ENCODE results near the gene MSANTD1. TPM values are rescaled to one million over a fixed set of nuclear protein-coding genes. Genes with fewer than 3 reads are reported as not detected.

MSANTD1 gene
- total RNA-seq, 1 experiment from 2014 or later: 0.04 TPM

DNA sequence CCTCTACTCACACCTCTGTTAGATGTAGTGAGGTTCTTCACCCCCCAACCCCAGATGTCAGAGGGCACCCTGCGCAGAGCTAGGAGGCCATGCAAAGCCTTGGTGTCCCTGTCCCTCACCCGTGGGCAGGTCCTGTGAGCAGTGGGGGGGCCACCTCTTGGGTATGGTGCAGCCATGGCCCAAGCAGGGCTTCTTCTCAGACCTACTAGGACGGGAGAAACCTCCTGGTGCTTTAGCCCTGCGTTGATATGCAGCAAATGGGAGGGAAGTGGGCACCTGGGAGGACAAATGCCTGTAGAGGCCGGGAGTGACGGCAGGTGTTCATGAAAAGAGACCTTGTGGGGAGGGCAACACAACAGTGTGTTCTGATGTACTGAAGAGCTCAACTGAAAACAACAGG lies 38.5 kb upstream of the MSANTD1 start:
- Histone ChIP-seq H3K4me1 (no peaks in the 10 kb centered on the region), H3K4me3 (no peak overlapping the region), H3K27ac (no peak overlapping the region), H3K9me3 (replicated peaks) (no peaks in the 10 kb centered on the region), H3K36me3 (peaks cover 39% of the 10 kb centered on the region), H3K27me3 (no peaks in the 10 kb centered on the region)
- no peak for DNase-seq

DNA sequence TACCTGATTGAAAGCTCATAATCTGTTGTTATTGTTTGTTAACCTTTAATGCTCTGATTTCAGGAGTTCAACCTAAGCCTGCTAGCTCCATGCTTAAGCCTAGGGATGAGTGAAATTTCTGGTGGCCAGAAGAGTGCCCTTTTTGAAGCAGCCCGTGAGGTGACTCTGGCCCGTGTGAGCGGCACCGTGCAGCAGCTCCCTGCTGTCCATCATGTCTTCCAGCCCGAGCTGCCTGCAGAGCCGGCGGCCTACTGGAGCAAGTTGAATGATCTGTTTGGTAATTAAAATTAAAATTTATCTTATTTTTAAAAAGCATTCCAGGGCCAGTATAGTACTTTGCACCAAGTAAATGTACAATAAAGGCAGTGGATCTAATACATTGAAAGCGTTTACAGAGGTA lies 37.1 kb upstream of the MSANTD1 start:
- Histone ChIP-seq H3K4me1 (no peaks in the 10 kb centered on the region), H3K27me3 (no peaks in the 10 kb centered on the region), H3K27ac (no peak overlapping the region), H3K36me3 (peaks cover 46% of the 10 kb centered on the region), H3K9me3 (replicated peaks) (no peaks in the 10 kb centered on the region), H3K4me3 (no peak overlapping the region)
- DNase-seq: no peak

DNA sequence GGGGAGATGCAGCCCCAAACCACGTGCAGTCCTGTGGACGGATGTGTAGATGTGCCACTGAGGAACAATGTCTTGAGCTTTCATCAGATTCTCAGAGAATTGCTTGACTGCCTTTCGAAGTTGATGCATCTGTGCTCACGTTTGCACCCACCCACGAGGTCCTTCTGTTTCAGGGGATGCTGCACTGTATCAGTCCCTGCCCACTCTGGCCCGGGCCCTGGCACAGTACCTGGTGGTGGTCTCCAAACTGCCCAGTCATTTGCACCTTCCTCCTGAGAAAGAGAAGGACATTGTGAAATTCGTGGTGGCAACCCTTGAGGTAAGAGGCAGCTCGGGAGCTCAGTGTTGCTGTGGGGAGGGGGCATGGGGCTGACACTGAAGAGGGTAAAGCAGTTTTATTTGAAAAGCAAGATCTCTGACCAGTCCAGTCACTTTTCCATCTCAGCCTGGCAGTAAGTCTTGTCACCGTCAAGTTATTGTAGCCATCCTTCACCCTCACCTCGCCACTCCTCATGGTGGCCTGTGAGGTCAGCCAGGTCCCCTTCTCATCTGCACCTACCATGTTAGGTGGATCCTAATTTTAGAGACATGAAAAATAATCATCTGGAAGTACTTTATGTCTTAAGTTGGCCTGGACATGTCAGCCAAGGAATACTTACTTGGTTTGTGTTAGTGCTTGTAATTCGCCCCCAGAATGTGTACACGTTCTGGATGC lies 36.4 kb upstream of the MSANTD1 start:
- H3K36me3 ChIP-seq: peaks cover 51% of the 10 kb centered on the region

DNA sequence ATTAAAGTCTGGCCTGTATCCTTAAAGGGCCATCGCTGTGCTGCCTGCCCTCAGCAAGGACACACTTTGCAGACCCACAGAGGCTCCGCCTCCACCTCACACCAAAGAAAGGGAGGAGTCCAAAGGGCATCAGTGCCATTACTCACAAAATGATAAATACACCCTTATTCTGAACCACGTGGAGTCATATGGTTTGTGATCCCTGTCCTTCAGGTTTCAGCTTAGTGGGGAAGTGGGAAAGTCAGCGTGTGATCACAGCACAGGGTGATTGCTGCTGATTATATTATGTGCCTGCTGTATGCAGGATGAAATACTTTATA lies 35.9 kb upstream of the MSANTD1 start:
- H3K4me1 ChIP-seq: no peaks in the 10 kb centered on the region
- no peak overlapping the region for H3K4me3 ChIP-seq
- DNase-seq: no peak
- H3K27me3 ChIP-seq: no peaks in the 10 kb centered on the region
- no peaks in the 10 kb centered on the region for H3K9me3 ChIP-seq (replicated peaks)
- H3K27ac ChIP-seq: no peak overlapping the region
- peaks cover 52% of the 10 kb centered on the region for H3K36me3 ChIP-seq

More for the DNA sequence above, 36.4 kb upstream of the MSANTD1 start:
- no peaks in the 10 kb centered on the region for H3K9me3 ChIP-seq (replicated peaks)
- no peaks in the 10 kb centered on the region for H3K4me1 ChIP-seq
- H3K27ac ChIP-seq: no peak overlapping the region
- DNase-seq: no peak
- no peak overlapping the region for H3K4me3 ChIP-seq
- H3K27me3 ChIP-seq: no peaks in the 10 kb centered on the region

DNA sequence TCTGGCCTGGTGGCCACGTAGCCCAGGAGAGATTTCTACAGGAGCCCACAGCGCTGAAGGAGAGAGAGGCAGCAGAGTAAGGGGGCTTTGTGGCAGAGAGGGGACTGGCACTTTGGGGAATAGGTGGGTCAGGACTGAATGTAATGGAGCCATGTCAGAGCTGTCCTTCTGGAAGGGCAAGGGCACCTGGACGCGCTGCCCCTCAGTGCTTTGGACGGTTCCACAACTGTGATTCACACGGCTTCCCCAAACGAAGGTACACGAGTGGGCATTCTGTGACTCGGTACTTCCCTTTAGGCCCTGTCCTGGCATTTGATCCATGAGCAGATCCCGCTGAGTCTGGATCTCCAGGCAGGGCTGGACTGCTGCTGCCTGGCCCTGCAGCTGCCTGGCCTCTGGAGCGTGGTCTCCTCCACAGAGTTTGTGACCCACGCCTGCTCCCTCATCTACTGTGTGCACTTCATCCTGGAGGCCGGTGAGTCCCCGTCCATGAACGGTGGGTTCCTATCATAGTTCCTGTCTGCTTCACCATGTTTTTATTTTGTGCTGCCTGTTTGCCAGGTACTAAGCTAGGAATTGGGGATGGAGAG lies 35.2 kb upstream of the MSANTD1 start:
- Histone ChIP-seq H3K4me3 (no peak overlapping the region), H3K36me3 (peaks cover 50% of the 10 kb centered on the region), H3K27me3 (no peaks in the 10 kb centered on the region), H3K4me1 (no peaks in the 10 kb centered on the region), H3K27ac (no peak overlapping the region), H3K9me3 (replicated peaks) (no peaks in the 10 kb centered on the region)
- DNase-seq: no peak

DNA sequence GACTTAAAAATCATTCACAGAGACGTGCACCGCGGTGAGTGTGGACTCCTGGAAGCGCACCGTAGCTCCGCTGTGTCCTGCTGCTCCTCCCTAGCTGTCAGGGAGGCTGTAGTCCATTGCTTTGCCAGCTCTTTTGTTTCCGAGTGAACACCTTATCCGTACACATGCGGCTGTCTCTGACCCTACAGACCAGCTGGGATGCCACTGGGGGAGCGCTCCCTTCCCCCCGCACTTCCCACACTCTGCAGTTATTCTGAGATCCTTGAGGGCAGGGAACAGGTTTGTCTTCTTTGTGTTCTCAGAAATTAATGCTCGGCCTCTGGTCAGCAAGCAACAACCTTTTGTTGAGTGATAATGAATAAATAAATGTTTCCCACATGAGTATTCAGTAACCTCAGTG lies 33.7 kb upstream of the MSANTD1 start:
- Histone ChIP-seq H3K4me1 (no peaks in the 10 kb centered on the region), H3K4me3 (no peak overlapping the region), H3K27ac (no peak overlapping the region), H3K36me3 (peaks cover 40% of the 10 kb centered on the region), H3K9me3 (replicated peaks) (no peaks in the 10 kb centered on the region), H3K27me3 (no peaks in the 10 kb centered on the region)
- DNase-seq: no peak

DNA sequence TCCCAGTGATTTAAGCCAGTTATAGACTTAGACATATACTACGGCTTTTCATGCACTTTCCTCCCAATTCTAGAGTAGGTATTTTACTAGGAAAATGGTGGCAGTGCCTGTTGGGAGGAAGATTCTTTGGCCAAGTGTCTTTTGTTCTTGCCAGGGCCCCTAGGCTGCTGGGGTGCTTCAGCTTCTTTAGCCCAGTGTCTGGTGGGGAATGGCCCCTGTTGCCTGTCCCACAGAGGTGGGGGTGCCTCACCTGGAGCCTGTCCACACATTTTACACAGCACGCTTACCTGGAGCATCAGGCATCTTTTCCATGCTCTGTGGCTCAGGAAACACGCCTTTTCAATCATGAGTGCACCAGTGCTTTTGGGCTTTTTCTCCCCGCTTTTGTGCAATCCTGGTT lies 33.2 kb upstream of the MSANTD1 start:
- Histone ChIP-seq H3K4me1 (no peaks in the 10 kb centered on the region), H3K27ac (no peak overlapping the region), H3K4me3 (no peak overlapping the region), H3K27me3 (no peaks in the 10 kb centered on the region), H3K9me3 (replicated peaks) (no peaks in the 10 kb centered on the region), H3K36me3 (peaks cover 44% of the 10 kb centered on the region)
- DNase-seq: no peak

DNA sequence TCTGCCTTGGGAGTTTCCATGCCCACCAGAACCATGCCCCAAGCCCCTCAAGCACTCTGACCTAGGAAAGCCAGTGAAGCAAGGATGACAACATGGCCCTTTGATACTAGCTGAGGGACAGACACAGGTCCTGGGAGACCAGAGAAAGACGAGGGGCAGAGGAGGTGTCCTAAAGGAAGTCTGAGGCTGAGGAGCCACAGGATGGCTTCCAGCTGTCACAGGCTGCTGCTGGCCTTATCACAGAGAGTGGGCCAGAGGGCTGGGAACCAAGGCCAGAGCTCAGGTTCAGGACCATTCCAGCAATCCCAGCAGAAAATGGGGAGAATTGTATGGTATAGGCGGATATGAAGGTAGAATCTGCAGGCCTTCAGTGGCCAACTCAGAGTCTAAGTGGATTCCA lies 31.7 kb upstream of the MSANTD1 start:
- H3K4me3 ChIP-seq: no peak overlapping the region
- no peaks in the 10 kb centered on the region for H3K9me3 ChIP-seq (replicated peaks)
- DNase-seq: no peak
- no peak overlapping the region for H3K27ac ChIP-seq
- H3K27me3 ChIP-seq: no peaks in the 10 kb centered on the region
- H3K4me1 ChIP-seq: no peaks in the 10 kb centered on the region
- peaks cover 42% of the 10 kb centered on the region for H3K36me3 ChIP-seq

DNA sequence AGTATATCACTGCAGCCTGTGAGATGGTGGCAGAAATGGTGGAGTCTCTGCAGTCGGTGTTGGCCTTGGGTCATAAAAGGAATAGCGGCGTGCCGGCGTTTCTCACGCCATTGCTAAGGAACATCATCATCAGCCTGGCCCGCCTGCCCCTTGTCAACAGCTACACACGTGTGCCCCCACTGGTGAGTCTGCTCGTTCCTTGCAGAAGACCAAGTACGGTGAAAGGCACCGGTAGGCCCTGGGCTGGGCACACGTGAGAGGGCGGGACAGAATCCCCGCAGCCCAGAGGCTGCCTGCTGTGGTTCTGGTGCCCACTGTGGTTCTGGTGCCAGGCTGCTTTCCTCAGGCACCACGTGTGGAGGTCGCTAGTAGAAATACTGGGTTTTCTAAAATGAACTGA lies 31.2 kb upstream of the MSANTD1 start:
- no peaks in the 10 kb centered on the region for H3K4me1 ChIP-seq
- no peak overlapping the region for H3K4me3 ChIP-seq
- no peak overlapping the region for H3K27ac ChIP-seq
- no peaks in the 10 kb centered on the region for H3K9me3 ChIP-seq (replicated peaks)
- DNase-seq: no peak
- H3K27me3 ChIP-seq: no peaks in the 10 kb centered on the region
- H3K36me3 ChIP-seq: peaks cover 41% of the 10 kb centered on the region

DNA sequence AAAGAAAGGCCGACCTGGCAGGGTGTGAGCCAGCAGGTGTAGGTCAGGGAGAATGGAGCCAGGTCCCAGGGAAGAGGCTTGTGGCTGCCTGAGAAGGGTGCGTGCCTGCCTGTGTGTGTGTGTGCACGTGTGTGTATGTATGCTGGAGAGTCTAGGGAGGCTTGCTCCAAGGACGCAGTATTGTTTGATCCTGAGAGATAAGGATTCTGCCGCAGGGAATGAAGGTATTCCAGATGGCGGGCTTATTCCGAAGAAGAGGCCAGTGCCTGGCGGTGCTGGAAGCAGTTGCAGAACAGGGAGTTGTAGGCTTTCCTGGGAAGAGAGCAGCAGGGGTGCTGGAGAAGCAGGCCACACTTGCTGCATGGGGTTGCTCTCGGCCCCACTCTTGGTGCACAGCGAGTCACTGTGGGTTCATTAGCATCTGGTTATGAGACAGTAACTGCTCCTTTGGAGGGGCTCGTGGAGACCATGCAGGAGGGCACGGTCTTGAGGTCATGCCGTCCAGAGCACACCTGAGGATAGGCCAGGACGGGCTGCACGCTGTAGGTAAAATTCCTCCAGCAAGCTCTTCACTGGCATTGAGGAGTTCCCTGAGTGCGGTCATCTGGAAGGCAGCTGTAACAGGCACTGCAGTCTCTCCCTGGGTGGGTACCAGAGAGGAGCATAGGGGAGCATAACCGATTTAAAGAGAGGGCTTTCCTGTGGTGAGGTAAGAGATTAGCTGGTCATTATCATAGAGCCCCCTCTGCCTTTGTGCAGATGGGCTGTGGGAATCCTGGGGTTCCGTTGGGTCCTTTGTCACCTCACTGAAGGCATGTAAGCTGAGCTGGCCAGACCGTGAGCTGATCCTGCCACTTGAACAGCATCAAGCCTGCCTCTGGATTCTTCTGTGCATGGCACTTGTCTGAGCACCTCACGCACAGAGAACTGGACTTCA lies 29.9 kb upstream of the MSANTD1 start:
- Histone ChIP-seq H3K9me3 (replicated peaks) (no peaks in the 10 kb centered on the region), H3K4me3 (no peak overlapping the region), H3K27me3 (no peaks in the 10 kb centered on the region), H3K36me3 (peaks cover 48% of the 10 kb centered on the region), H3K4me1 (no peaks in the 10 kb centered on the region), H3K27ac (no peak overlapping the region)
- DNase-seq: no peak

DNA sequence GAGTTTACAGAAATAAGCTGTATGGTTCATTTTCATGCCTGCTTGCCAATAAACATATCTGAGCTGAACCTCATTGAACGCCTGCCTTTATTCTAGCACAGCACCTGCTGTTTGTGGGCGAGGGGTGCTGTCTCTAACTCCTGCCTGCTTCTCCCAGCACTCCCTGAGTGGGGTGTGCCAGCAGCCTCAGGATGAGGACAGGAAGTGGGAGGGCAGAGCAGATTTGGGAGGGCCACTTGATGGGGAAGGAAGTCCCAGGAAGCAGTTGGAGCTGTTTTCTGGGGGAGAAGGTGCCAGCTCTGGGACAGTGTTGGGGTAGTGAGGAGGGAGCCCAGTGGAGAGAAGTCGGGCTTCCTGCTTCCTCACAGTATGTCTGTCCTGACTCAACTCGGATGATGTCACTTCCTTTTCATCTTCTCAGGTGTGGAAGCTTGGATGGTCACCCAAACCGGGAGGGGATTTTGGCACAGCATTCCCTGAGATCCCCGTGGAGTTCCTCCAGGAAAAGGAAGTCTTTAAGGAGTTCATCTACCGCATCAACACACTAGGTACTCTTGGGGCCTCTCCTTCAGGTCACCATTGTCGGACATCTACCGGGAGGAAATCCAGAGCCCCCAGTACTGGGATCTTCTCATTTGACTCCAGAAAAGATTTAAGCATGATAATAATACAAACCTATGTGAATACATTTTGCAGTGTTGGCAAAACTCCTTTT lies 29.0 kb upstream of the MSANTD1 start:
- no peaks in the 10 kb centered on the region for H3K27me3 ChIP-seq
- no peak overlapping the region for H3K4me3 ChIP-seq
- no peaks in the 10 kb centered on the region for H3K9me3 ChIP-seq (replicated peaks)
- H3K27ac ChIP-seq: no peak overlapping the region
- H3K4me1 ChIP-seq: no peaks in the 10 kb centered on the region
- H3K36me3 ChIP-seq: peaks cover 56% of the 10 kb centered on the region
- DNase-seq: no peak

DNA sequence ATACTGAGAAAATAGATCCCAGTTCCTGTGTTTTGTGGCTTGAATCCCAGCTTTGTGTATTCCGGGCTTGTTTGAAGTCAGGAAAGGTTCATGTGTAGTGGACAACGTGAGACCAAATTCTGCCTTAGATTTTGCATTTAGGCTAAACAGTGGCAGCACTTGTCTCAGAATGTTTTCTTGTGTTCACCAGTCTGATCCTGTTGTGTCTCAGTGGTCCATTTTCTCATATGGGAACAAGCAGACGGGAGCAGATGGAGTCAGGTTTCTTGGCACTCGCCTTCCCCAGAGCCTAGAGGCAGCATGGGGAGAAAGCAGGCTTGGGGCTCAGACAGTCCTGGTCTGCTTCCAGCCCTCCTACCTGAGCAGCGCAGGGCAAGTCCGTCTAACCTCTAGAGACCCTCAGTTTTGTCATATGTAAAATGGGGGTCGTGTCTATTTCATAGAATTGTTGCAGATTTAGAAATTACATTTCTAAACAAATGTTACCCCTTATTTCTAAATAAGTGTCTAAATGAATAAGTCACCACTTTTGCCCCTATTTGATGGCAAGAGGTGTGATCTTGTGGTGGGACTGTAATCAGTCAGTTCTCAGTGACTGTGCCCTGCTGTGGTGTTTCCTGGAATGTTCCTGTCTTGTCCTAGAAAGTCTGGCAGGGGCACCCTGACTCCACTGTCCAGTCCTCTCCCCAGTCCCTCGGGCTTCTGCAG lies 28.3 kb upstream of the MSANTD1 start:
- no peaks in the 10 kb centered on the region for H3K27me3 ChIP-seq
- H3K27ac ChIP-seq: no peak overlapping the region
- DNase-seq: no peak
- no peaks in the 10 kb centered on the region for H3K9me3 ChIP-seq (replicated peaks)
- H3K36me3 ChIP-seq: peaks cover 51% of the 10 kb centered on the region
- H3K4me1 ChIP-seq: no peaks in the 10 kb centered on the region
- no peak overlapping the region for H3K4me3 ChIP-seq

DNA sequence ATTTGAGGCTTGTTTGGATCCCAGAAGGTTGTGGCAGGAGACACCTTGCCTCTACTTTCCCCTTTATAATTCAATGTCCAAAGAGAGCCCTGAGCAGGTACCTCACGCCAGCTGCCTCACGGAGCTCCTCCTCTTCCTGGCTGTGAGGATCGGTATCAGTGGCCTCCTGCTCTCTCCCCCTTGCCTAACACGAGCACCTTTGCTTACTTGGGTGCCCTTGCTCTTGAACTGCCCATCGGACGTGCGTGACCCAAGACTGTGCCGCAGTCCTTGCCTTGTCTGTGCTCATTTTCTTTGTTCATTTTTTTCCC lies 27.8 kb upstream of the MSANTD1 start:
- DNase-seq: no peak
- H3K9me3 ChIP-seq (replicated peaks): no peaks in the 10 kb centered on the region
- H3K27ac ChIP-seq: no peak overlapping the region
- H3K4me3 ChIP-seq: no peak overlapping the region
- H3K36me3 ChIP-seq: peaks cover 47% of the 10 kb centered on the region
- no peaks in the 10 kb centered on the region for H3K4me1 ChIP-seq
- no peaks in the 10 kb centered on the region for H3K27me3 ChIP-seq

DNA sequence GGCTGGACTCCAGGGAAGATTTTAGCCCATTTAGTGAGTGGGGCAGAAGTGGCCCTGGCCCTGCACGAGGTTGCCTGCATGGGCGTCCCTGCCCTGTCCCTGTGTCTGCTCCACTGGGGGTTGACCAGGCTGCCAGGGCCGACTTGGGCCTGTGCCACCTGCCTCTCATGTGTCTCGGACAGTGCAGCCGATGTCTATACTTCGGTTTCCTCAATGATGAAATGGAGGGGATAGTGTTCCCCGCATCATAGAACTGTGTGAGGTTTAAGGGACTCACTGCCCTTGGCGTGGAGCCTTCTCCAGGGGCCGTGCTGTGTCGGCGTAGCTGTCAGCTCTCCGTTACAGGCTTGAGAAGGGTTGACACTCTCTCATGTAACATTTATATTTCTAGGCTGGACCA lies 27.0 kb upstream of the MSANTD1 start:
- Histone ChIP-seq H3K27ac (no peak overlapping the region), H3K27me3 (no peaks in the 10 kb centered on the region), H3K4me1 (no peaks in the 10 kb centered on the region), H3K9me3 (replicated peaks) (no peaks in the 10 kb centered on the region), H3K4me3 (no peak overlapping the region), H3K36me3 (peaks cover 43% of the 10 kb centered on the region)
- no peak for DNase-seq

Data from SJCRH30 (cell line).